CD4-positive, alpha-beta T cell (primary cell): Measurements from ENCODE around the gene TAF9B. TPM values are rescaled to one million over a fixed set of nuclear protein-coding genes. Genes with fewer than 3 reads are reported as not detected.
A peak's percentile ranks its signal among the peaks of the same experiment; 100 is the strongest.

Experiments used
- ATAC-seq: fragments of 200-7000 bp; cut with Tn5 transposase; one replicate; pipeline ENCODE4 v1.10.0; 2022; ENCODE audit warnings: mild to moderate bottlenecking; ENCODE audit not compliant: poor library complexity
- CTCF ChIA-PET: fragments of 350-600 bp; sonication (Branson Sonifier 250); formaldehyde crosslinking; loops from one replicate; lab custom pipeline; 2021; ENCODE audit warnings: antibody characterized with exemption, inconsistent platforms; lab: Charles Lee
- POLR2A ChIA-PET: fragments of 350-600 bp; sonication (Branson Sonifier 250); formaldehyde crosslinking; loops from one replicate; lab custom pipeline; 2021; ENCODE audit warnings: antibody characterized with exemption, inconsistent platforms; lab: Charles Lee
- DNase-seq, 14 experiments: peaks; one replicate each; pipeline ENCODE4 v3.0.0-alpha.2; 2013 to 2020; ENCODE audit warnings: mixed read lengths in 2 of 14
- H3K27ac ChIP-seq, 2 donors: one replicate each; pipeline versions ENCODE4 v1.5.1 to v1.7.0; 2013; ENCODE audit warnings: low read length in 2 of 2, low read depth in 1 of 2, mild to moderate bottlenecking in 1 of 2
- H3K27me3 ChIP-seq, 2 experiments: 1 replicate in 1 of 2; 2 replicates in 1 of 2; pipeline versions ENCODE4 v1.6.1 to v1.7.0; 2013; ENCODE audit warnings: low read length in 2 of 2, control low read depth in 1 of 2, mild to moderate bottlenecking in 1 of 2, moderate library complexity in 1 of 2; ENCODE audit not compliant: insufficient read depth in 2 of 2, control insufficient read depth in 1 of 2
- H3K36me3 ChIP-seq: one replicate; pipeline ENCODE4 v1.6.1; 2013; ENCODE audit warnings: low read length, control low read depth; ENCODE audit not compliant: insufficient read depth
- H3K4me1 ChIP-seq: one replicate; pipeline ENCODE4 v1.6.1; 2013; ENCODE audit warnings: low read length, control low read depth; ENCODE audit not compliant: insufficient read depth
- H3K4me3 ChIP-seq: one replicate; pipeline ENCODE4 v1.5.1; 2013; ENCODE audit warnings: mild to moderate bottlenecking, low read length, moderate library complexity
- H3K9me3 ChIP-seq, 2 experiments: 1 replicate in 1 of 2; 2 replicates in 1 of 2; pipeline versions ENCODE4 v1.6.1 to v1.7.0; 2013; ENCODE audit warnings: low read length in 2 of 2, mild to moderate bottlenecking in 2 of 2, control low read depth in 1 of 2, moderate library complexity in 1 of 2; ENCODE audit not compliant: control insufficient read depth in 1 of 2, insufficient read depth in 1 of 2
- H3K27ac Mint-ChIP-seq: one replicate; pipeline ENCODE4 v1.8.0; 2020; ENCODE audit warnings: mixed read lengths
- H3K27me3 Mint-ChIP-seq: one replicate; pipeline ENCODE4 v1.8.0; 2021; ENCODE audit warnings: mixed read lengths
- H3K36me3 Mint-ChIP-seq: one replicate; pipeline ENCODE4 v1.8.0; 2021; ENCODE audit warnings: low read depth, mixed read lengths
- H3K4me1 Mint-ChIP-seq: one replicate; pipeline ENCODE4 v1.8.0; 2021; ENCODE audit warnings: low read depth, mixed read lengths
- H3K4me3 Mint-ChIP-seq: one replicate; pipeline ENCODE4 v1.8.0; 2020; ENCODE audit warnings: mild to moderate bottlenecking, mixed read lengths
- H3K9me3 Mint-ChIP-seq: one replicate; pipeline ENCODE4 v1.8.0; 2020; ENCODE audit warnings: mixed read lengths
- CTCF ChIP-seq: fragments of 200-600 bp; IDR thresholded peaks from one replicate; pipeline ENCODE4 v1.8.0; 2022; ENCODE audit warnings: antibody characterized with exemption, mild to moderate bottlenecking
- intact Hi-C, 2 experiments: fragments of 100-400 bp; cut with DNase I in 1 of 2; cut with micrococcal nuclease in 1 of 2; formaldehyde crosslinking; loops; one replicate each; pipeline versions ENCODE4 v1.15.1 to v1.9.0; 2023 to 2025; cut with DNase I, micrococcal nuclease
- total RNA-seq, 174 experiments: library from RNA in 2 of 174; stranded (reverse) in 2 of 174; gene quantifications; one replicate each; pipeline ENCODE4 v1.2.3 and lab custom pipeline; 2021 to 2026

Gene TAF9B
- total RNA-seq, 2 experiments from 2014 or later, result 9.6 to 10.3 TPM

GRCh38 chrX:78111140-78111931 is 28.1 kb downstream of the TAF9B start:
- H3K27ac Mint-ChIP-seq, result no peak overlapping the region
- peaks cover 66% of the 10 kb centered on the region for H3K36me3 ChIP-seq
- DNase-seq (no peak), ATAC-seq (no peak)
- POLR2A ChIA-PET, result no interaction called here
- H3K27ac ChIP-seq, result no peak overlapping the region
- no peak for TF ChIP-seq CTCF
- no peaks in the 10 kb centered on the region for H3K9me3 ChIP-seq
- peak overlapping the region; percentile 25 for H3K4me3 Mint-ChIP-seq
- H3K9me3 Mint-ChIP-seq, result no peaks in the 10 kb centered on the region
- H3K4me1 Mint-ChIP-seq, result peaks cover 74% of the 10 kb centered on the region
- H3K4me3 ChIP-seq, result no peak overlapping the region
- H3K27me3 Mint-ChIP-seq, result no peaks in the 10 kb centered on the region
- intact Hi-C loops, result no loop called here
- H3K36me3 Mint-ChIP-seq, result peaks cover 81% of the 10 kb centered on the region
- H3K4me1 ChIP-seq, result peaks cover 39% of the 10 kb centered on the region
- no peaks in the 10 kb centered on the region for H3K27me3 ChIP-seq
- CTCF ChIA-PET, result no interaction called here

- Histone ChIP-seq H3K9me3 (no peaks in the 10 kb centered on the region), H3K27ac (no peak overlapping the region), H3K4me3 (no peak overlapping the region), H3K27me3 (no peaks in the 10 kb centered on the region), H3K4me1 (peaks cover 37% of the 10 kb centered on the region), H3K36me3 (peaks cover 50% of the 10 kb centered on the region)
- peak overlapping the region; percentile 68 for H3K4me3 Mint-ChIP-seq
- no peaks in the 10 kb centered on the region for H3K27me3 Mint-ChIP-seq
- intact Hi-C loops, result loop anchor here (5.0 to 10.0 kb wide), 5 partner anchors 37 to 405 kb away; partner anchors contain the start of gene ATRX (in 1 of the 2)
- ChIA-PET CTCF (interaction anchor here (1.4 kb wide), 1 partner anchor 11 kb away, joined by 3 read pairs; no protein-coding TSS in a partner anchor), POLR2A (interaction anchor here (1.1 kb wide), 1 partner anchor 21 kb away, joined by 3 read pairs; no protein-coding TSS in a partner anchor)
- no peak for ATAC-seq
- peaks cover 81% of the 10 kb centered on the region for H3K36me3 Mint-ChIP-seq
- no peaks in the 10 kb centered on the region for H3K9me3 Mint-ChIP-seq
- H3K27ac Mint-ChIP-seq, result peak overlapping the region; percentile 99
- no peak for TF ChIP-seq CTCF
- peaks cover 71% of the 10 kb centered on the region for H3K4me1 Mint-ChIP-seq
- DNase-seq, result peak in 1 of 14 experiments; percentile 18
Measured at GRCh38 chrX:78109458-78109857, 30.0 kb downstream of the TAF9B start.

DNA sequence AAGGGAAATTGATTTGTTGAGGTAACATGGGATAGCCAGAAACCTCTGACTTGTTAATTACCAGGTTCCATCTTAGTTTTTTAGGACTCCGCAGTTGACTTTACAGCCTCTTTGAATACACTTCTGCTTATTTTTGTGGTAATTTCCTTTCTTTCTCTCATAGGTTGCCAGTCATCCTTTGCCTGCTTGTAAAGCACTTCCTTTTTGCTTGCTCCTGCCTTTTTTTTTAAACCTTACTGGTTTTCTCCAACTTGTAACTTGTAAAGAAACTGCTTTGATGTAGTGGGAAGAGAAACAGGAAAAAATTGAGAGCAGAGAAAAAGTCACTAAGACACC is 32.8 kb downstream of the TAF9B start:
- intact Hi-C loops, result loop anchor here (5.0 to 10.0 kb wide), 5 partner anchors 34 to 408 kb away; partner anchors contain the start of gene ATRX (in 1 of the 2)
- peak overlapping the region; percentile 98 for H3K4me3 ChIP-seq
- Mint-ChIP-seq H3K4me1 (peaks cover 72% of the 10 kb centered on the region), H3K9me3 (no peaks in the 10 kb centered on the region), H3K27ac (peak overlapping the region; percentile 99), H3K4me3 (peak overlapping the region; percentile 98), H3K36me3 (peaks cover 53% of the 10 kb centered on the region), H3K27me3 (no peaks in the 10 kb centered on the region)
- POLR2A ChIA-PET, result interaction anchor here (1.4 to 4.3 kb wide), 4 partner anchors 18 to 211 kb away, joined by 3 to 21 read pairs (median 12); partner anchors contain the start of genes COX7B, MAGT1 and TAF9B
- peak overlapping the region in 1 of 2 donors; percentile 76 for H3K27ac ChIP-seq
- H3K4me1 ChIP-seq, result peaks cover 40% of the 10 kb centered on the region
- no peaks in the 10 kb centered on the region for H3K9me3 ChIP-seq
- peaks cover 23% of the 10 kb centered on the region for H3K36me3 ChIP-seq
- no peak for TF ChIP-seq CTCF
- ATAC-seq, result no peak
- H3K27me3 ChIP-seq, result no peaks in the 10 kb centered on the region
- CTCF ChIA-PET, result no interaction called here
- DNase-seq, result no peak
